ENCODE results near the gene SLC28A1.
"Not testable (repeated sequence)": the region's sequence is repeated elsewhere in the genome, so short reads cannot be mapped to it uniquely, and the experiment has no call there.

Gene SLC28A1

DNA sequence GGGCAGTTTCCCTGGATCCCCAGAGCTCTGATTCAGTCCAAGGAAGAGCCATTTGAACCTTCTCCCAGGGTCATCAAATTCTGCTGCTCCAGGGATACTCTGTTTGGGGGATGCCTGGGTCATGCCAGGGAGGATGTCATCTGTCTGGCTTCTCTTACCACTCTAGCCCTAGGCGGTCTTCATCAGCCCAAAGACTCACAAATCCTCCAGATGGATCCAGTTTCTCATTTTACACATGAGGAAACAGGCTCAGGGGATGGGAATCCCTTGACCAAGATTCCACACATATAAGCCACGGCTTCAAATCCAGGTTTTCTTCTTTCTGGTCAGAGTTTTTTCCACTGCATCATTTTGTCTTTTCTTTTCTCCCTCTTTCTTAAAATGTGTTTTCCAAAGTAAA is 36.7 kb downstream of the SLC28A1 start:
- H3K4me3 ChIP-seq (ENCODE audit: low read depth, low read length) = no peak overlapping the region
- TF ChIP-seq MYC (IDR thresholded peaks at IDR 0.05; ENCODE audit: low read depth, low read length) = no peak
- TF ChIP-seq, protein P1, sequence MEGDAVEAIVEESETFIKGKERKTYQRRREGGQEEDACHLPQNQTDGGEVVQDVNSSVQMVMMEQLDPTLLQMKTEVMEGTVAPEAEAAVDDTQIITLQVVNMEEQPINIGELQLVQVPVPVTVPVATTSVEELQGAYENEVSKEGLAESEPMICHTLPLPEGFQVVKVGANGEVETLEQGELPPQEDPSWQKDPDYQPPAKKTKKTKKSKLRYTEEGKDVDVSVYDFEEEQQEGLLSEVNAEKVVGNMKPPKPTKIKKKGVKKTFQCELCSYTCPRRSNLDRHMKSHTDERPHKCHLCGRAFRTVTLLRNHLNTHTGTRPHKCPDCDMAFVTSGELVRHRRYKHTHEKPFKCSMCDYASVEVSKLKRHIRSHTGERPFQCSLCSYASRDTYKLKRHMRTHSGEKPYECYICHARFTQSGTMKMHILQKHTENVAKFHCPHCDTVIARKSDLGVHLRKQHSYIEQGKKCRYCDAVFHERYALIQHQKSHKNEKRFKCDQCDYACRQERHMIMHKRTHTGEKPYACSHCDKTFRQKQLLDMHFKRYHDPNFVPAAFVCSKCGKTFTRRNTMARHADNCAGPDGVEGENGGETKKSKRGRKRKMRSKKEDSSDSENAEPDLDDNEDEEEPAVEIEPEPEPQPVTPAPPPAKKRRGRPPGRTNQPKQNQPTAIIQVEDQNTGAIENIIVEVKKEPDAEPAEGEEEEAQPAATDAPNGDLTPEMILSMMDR (IDR thresholded peaks at IDR 0.05; ENCODE audit: low read depth, low read length) = no peak
- TF ChIP-seq, protein P2, sequence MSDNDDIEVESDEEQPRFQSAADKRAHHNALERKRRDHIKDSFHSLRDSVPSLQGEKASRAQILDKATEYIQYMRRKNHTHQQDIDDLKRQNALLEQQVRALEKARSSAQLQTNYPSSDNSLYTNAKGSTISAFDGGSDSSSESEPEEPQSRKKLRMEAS (IDR thresholded peaks at IDR 0.05; ENCODE audit: low read depth, low read length) = no peak
- no peak for TF ChIP-seq POLR2A (IDR thresholded peaks at IDR 0.05; ENCODE audit: extremely low read depth, insufficient read length)
- DNase-seq (ENCODE audit: low read depth) = no peak

DNA sequence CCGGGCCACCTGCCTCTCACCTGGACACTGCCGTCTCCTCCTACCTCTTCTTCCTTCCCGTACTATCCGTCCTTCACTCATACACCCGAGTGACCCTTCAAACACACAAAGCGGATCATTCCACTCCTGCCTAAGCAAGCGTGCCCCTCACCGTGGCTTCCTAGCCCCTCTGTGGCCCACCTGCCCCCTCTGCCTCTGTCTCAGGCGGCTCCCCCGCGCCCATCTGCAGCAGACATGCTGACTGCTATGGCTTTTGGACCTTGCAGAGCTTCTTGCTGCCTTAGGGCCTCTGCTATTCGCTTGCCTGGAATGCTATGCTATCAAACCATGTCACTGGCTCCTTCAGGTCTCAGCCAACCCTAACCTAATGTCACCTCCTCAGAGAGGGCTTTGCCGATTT is 38.1 kb downstream of the SLC28A1 start:
- H3K4me3 ChIP-seq (ENCODE audit: low read depth, low read length) = no peak overlapping the region
- TF ChIP-seq, protein P2 (IDR thresholded peaks at IDR 0.05; ENCODE audit: low read depth, low read length) = no peak
- TF ChIP-seq MYC (IDR thresholded peaks at IDR 0.05; ENCODE audit: low read depth, low read length) = no peak
- TF ChIP-seq, protein P1 (IDR thresholded peaks at IDR 0.05; ENCODE audit: low read depth, low read length) = no peak
- TF ChIP-seq POLR2A (IDR thresholded peaks at IDR 0.05; ENCODE audit: extremely low read depth, insufficient read length) = no peak
- no peak for DNase-seq (ENCODE audit: low read depth)

DNA sequence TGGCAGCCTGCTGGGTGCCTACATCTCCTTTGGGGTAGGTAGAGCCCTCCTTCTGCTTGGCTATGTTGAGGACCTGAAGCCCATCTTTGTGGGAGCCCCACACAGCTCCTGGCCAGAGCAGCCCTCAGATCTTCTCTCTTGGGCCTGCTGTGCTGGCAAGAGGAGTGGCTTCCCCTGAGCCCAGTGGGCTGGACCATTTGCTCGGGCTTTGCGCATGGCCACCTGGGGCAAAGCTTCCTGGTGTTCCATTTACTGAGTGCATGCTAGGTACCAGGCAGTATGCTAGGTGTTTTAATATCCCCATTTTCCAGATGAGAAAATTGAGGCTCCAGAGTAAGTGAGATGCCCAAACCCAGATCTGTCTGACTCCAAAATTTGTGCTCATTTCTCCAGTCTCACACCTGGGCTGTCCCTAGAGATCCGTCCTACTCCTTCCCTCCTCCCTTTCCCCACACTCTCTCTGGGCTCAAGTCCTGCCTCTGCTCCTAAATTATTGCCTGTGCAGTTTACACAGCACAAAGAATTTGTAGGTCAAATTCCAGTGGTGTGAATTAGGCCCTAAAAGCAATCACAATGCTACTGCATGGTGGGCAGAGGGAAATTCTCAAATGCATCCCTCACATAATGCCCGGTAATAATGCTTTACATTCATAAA is 39.7 kb downstream of the SLC28A1 start:
- no peak for DNase-seq (ENCODE audit: low read depth)
- TF ChIP-seq POLR2A (IDR thresholded peaks at IDR 0.05; ENCODE audit: extremely low read depth, insufficient read length) (no peak), MYC (IDR thresholded peaks at IDR 0.05; ENCODE audit: low read depth, low read length) (no peak)
- TF ChIP-seq, protein P2 (IDR thresholded peaks at IDR 0.05; ENCODE audit: low read depth, low read length) = no peak
- TF ChIP-seq, protein P1 (IDR thresholded peaks at IDR 0.05; ENCODE audit: low read depth, low read length) = no peak
- H3K4me3 ChIP-seq (ENCODE audit: low read depth, low read length) = no peak overlapping the region

DNA sequence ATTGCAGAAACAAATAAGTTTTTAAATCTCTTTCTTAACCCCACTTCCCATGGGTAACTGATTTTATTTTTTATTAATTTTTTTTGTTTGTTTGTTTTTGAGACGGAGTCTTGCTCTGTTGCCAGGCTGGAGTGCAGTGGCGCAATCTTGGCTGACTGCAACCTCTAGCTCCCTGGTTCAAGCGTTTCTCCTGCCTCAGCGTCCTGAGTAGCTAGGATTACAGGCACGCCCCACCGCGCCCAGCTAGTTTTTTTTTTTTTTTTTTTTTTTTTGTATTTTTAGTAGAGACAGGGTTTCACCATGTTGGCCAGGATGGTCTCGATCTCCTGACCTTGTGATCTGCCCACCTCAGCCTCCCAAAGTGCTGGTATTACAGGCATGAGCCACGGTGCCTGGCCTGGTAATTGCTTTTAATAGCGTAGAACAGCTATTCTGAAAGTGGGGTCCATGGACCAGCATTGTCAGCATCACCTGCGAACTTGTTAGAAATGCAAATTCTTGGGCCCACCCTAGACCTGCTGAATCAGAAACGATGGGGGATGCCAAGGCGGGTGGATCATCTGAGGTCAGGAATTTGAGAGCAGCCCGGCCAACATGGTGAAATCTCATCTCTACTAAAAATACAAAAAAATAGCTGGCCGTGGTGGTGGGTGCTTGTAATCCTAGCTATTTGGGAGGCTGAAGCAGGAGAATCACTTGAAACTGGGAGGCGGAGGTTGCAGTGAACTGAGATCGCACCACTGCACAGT is 40.5 kb downstream of the SLC28A1 start:
- H3K4me3 ChIP-seq (ENCODE audit: low read depth, low read length) = not testable (repeated sequence)

DNA sequence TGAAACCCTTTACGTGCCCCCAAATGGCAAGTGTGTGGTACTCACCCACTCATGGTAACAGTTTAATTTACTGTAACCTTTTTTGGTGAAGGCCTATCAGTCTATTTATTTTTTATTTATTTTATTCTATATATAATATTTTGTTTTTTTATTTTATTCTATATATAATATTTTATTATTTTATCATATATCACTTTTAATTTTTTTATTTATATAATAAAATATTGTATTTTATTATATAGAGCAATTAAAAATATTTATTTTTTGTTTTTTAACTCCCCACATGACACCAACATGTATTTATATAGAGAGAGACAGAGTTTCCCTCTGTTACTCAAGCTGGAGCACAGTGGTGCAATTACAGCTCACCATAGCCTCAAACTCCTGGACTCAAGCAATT is 41.4 kb downstream of the SLC28A1 start:
- no peak for DNase-seq (ENCODE audit: low read depth)
- TF ChIP-seq, protein P1 (IDR thresholded peaks at IDR 0.05; ENCODE audit: low read depth, low read length) = no peak
- TF ChIP-seq, protein P2 (IDR thresholded peaks at IDR 0.05; ENCODE audit: low read depth, low read length) = no peak
- no peak for TF ChIP-seq POLR2A (IDR thresholded peaks at IDR 0.05; ENCODE audit: extremely low read depth, insufficient read length)
- no peak for TF ChIP-seq MYC (IDR thresholded peaks at IDR 0.05; ENCODE audit: low read depth, low read length)
- H3K4me3 ChIP-seq (ENCODE audit: low read depth, low read length) = no peak overlapping the region

More for the DNA sequence above, 40.5 kb downstream of the SLC28A1 start:
- DNase-seq (ENCODE audit: low read depth) = not testable (repeated sequence)

DNA sequence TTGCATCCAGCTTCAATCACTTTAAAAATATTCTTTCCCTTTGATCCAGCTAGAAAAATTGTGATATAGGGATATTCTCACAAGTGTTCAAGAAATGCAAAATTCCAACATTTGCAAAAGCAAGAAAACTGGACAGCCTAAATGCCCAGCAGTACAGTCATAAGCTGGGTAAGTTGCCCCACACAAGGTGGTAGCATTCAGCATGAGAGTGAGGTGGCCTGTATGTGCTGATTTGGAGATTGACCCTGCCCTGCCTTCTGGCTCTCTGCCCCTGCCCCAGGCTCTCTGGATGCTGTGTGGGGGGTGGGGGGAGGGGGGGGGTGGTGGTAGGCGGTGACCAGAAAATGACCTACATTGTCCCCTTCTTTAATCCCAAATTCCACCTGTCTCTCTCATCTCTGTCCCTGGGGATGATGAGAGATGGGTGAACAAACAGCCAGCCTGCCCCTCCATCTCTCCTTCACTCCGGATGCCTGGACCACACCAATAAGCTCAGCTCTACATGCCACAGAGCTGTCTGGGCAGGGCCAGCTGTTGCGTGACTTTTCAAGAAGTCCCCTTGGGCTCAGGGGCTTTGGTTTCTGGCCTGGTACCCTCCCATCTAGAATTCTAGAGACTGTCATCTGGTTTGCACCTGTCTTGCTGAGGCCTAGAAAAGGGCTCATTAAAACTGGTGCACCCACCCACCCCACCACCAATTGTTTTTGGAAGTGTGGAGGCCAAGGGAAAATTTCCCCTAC is 42.2 kb downstream of the SLC28A1 start:
- no peak overlapping the region for H3K4me3 ChIP-seq (ENCODE audit: low read depth, low read length)
- TF ChIP-seq, protein P2 (IDR thresholded peaks at IDR 0.05; ENCODE audit: low read depth, low read length) = no peak
- TF ChIP-seq POLR2A (IDR thresholded peaks at IDR 0.05; ENCODE audit: extremely low read depth, insufficient read length) = no peak
- TF ChIP-seq, protein P1 (IDR thresholded peaks at IDR 0.05; ENCODE audit: low read depth, low read length) = no peak
- TF ChIP-seq MYC (IDR thresholded peaks at IDR 0.05; ENCODE audit: low read depth, low read length) = no peak
- DNase-seq (ENCODE audit: low read depth) = no peak
